CD4-positive, alpha-beta T cell treated with Interleukin-17A for 4 hours (primary cell): ENCODE data around the gene S100G.
"Not testable (repeated sequence)": the region's sequence is repeated elsewhere in the genome, so short reads cannot be mapped to it uniquely, and the experiment has no call there.

ENCODE experiments used
- DNase-seq: peaks from one replicate; pipeline ENCODE4 v3.0.0-alpha.2; 2020; ENCODE audit warnings: mixed read lengths

The S100G gene

GRCh38 chrX:16649858-16650257 is at the start of gene S100G:
S100G (plus strand) TSS chrX:16650158; CDS start chrX:16651007, 849 bp downstream.
- DNase-seq, result no peak

GRCh38 chrX:16601885-16602284 is 48.1 kb upstream of the S100G start:
- DNase-seq, result no peak

- DNase-seq, result not testable (repeated sequence)
Measured at GRCh38 chrX:16603235-16603634, 46.7 kb upstream of the S100G start.

GRCh38 chrX:16603822-16604221 is 46.1 kb upstream of the S100G start:
- DNase-seq, result peak; percentile 8

GRCh38 chrX:16604337-16604736 is 45.6 kb upstream of the S100G start:
- DNase-seq, result no peak

GRCh38 chrX:16606142-16606720 is 43.7 kb upstream of the S100G start:
- DNase-seq, result no peak

GRCh38 chrX:16610121-16610621 is 39.8 kb upstream of the S100G start:
- DNase-seq, result no peak

- not testable (repeated sequence) for DNase-seq
Measured at GRCh38 chrX:16610654-16611053, 39.3 kb upstream of the S100G start.

- no peak for DNase-seq
Measured at GRCh38 chrX:16612257-16612897, 37.6 kb upstream of the S100G start.

- DNase-seq, result no peak
Measured at GRCh38 chrX:16617382-16617781, 32.6 kb upstream of the S100G start.

- DNase-seq, result no peak
Measured at GRCh38 chrX:16618422-16618821, 31.5 kb upstream of the S100G start.

GRCh38 chrX:16619024-16619423 is 30.9 kb upstream of the S100G start:
- no peak for DNase-seq

- DNase-seq, result not testable (repeated sequence)
Measured at GRCh38 chrX:16628511-16628910, 21.4 kb upstream of the S100G start.

- no peak for DNase-seq
Measured at GRCh38 chrX:16628946-16629595, 20.9 kb upstream of the S100G start.

- no peak for DNase-seq
Measured at GRCh38 chrX:16629909-16630308, 20.0 kb upstream of the S100G start.

GRCh38 chrX:16633754-16634153 is 16.2 kb upstream of the S100G start:
- DNase-seq, result no peak

- DNase-seq, result no peak
Measured at GRCh38 chrX:16635040-16635439, 14.9 kb upstream of the S100G start.

- no peak for DNase-seq
Measured at GRCh38 chrX:16635596-16635995, 14.4 kb upstream of the S100G start.

- DNase-seq, result no peak
Measured at GRCh38 chrX:16638533-16638932, 11.4 kb upstream of the S100G start.

GRCh38 chrX:16639966-16640365 is 10.0 kb upstream of the S100G start:
- no peak for DNase-seq

GRCh38 chrX:16640823-16641222 is 9.1 kb upstream of the S100G start:
- DNase-seq, result no peak

GRCh38 chrX:16643176-16643575 is 6.8 kb upstream of the S100G start:
- no peak for DNase-seq

GRCh38 chrX:16646366-16647138 is 3.4 kb upstream of the S100G start:
- DNase-seq, result no peak
